Measurements from ENCODE around the gene CDC42BPA.
"Not testable (repeated sequence)": the region's sequence is repeated elsewhere in the genome, so short reads cannot be mapped to it uniquely, and the experiment has no call there.

Gene CDC42BPA

DNA sequence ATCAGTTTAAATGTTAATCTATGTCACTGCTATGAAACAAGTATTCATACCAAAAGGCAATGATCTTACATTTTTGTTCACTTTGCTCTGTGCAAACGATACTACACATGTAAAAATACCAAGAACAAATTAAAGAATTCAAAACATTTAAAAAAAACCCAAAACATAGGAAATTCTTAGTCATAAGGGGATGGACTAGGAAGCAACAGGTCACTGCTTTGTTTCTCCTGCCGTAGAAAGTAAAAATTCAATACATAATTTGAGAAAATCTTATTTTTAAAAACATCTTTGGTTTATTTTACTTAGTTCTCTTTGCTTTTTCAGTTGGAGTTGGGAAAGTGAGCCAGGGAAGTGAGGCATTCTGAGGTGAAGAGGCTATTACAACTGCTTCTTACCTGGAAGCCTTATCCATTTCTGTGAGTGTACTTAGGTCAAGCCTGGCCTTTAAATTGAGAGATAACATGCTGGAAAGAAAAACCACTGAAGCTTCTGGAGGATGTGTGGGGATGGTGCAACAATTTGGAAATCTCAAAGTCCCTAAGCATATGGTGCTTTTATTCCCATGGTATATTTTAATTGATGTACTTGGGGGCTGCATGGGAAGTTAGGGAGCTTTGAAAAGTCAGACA is 183.5 kb downstream of the CDC42BPA start:
- DNase-seq (ENCODE audit: low spot score) = no peak

DNA sequence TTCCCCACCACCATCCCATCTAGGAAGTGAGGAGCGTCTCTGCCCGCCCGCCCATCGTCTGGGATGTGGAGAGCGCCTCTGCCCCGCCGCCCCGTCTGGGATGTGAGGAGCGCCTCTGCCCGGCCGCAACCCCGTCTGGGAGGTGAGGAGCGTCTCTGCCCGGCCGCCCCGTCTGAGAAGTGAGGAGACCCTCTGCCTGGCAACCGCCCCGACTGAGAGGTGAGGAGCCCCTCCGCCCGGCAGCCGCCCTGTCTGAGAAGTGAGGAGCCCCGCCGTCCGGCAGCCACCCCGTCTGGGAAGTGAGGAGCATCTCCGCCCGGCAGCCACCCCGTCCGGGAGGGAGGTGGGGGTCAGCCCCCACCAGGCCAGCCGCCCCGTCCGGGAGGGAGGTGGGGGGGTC is 185.6 kb downstream of the CDC42BPA start:
- not testable (repeated sequence) for DNase-seq (ENCODE audit: low spot score)

DNA sequence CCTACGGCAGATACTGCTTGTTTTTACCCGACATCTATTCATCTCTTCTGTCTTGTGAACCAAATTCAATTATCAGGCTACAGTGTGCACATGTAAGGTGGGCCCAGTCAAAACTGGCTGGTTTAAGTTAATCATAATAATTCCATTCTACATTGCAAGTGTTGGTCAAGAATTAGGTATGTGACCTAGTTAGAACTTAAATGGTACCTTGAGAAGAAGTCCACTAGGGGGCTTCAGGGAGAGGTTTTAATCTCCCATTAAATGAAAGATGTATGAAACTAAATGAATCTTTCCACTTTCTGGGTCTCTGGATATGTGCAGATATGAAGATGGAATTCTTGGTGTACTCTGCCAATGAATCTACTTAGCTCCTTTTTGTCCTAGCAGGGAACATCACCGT is 187.1 kb downstream of the CDC42BPA start:
- no peak for DNase-seq (ENCODE audit: low spot score)

DNA sequence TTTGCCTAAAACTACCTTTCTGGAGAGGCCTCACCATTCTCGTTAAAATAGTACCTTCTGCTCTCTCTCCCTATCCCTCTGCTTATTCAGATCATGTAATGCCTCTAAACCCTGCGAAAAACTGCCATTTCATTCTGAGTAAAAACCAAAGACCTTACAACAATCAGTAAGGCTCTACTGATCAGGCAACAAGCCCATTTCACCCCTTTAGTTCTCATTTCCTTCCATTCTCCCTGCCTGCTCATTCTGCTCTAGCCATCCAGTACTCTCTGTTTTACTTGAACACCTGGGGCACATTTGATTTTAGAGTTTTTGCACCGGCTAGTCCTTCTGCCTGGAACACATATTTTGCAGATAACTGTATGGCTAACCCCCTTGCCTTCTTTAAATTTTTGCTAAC is 190.4 kb downstream of the CDC42BPA start:
- DNase-seq (ENCODE audit: low spot score) = no peak

DNA sequence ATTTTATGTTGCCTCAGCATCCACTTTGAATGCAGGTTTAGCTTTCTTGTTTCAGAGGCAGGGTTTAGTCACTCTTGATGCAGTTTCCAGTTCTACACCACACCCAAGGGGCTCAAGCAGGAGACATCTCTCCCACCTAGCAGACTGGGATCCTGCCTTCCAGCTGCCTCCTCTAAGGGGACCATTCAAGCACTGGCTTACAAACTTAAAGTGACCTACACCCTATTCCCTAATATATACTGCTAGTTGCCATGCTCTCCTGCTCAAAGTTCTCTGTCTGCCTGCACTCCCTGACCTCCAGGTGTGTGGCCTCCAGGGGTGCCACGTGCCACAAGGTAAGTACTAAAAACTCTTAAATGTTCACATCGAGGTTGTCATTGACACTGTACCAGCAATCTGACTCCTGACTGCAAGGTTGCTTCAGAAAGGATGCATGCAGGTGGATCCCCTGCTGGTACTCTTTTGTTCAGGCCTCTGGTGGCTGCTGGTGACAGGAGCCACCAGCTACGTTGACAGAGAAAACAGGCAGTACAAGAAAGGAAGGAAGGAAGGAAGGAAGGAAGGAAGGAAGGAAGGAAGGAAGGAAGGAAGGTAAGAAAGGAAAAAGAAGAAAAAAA is 192.3 kb downstream of the CDC42BPA start:
- DNase-seq (ENCODE audit: low spot score) = no peak

DNA sequence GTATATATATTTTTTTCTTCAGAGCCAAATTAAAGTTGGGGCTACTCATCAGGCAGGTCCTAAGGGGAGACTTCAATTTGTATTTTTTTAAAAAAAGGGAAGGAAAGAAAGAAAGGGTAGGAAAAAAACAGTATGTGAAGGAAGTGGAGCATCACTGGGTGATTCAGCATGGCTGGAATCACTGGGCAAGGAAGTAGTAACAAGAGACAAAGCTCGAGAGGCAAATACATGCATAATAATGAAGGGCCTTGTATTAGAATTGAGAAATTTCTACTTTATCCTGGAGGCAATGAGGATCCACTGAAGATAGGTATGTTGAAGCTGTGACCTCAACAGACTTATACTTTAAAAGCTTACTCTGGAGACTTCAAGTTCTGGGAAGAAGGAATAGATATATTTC is 193.8 kb downstream of the CDC42BPA start:
- DNase-seq (ENCODE audit: low spot score) = no peak

GRCh38 chr1:227120826-227121225 is 197.5 kb downstream of the CDC42BPA start:
- DNase-seq (ENCODE audit: low spot score) = no peak

- DNase-seq (ENCODE audit: low spot score) = no peak
Measured at GRCh38 chr1:227112538-227112937, 205.8 kb downstream of the CDC42BPA start.

DNA sequence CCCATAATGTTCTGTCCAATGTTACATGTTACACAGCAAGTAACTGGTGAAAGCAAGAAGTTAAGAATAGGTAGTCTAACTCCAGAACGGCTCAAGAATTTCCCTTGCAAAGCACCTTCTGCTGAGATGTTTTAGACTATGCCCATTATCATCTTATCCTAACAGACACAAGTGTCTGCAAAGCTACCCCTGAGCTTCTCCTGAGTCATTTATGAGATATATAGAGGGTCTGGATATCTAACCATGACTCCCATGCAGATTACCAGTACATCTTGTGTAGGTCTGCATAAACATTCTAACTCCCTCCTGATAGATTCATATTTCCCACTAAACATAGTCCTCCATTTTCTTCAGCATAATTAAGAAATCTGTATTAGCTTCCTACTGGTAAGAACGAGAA is 206.5 kb downstream of the CDC42BPA start:
- DNase-seq (ENCODE audit: low spot score) = no peak

- DNase-seq (ENCODE audit: low spot score) = not testable (repeated sequence)
Measured at GRCh38 chr1:227105291-227105690, 213.0 kb downstream of the CDC42BPA start.

DNA sequence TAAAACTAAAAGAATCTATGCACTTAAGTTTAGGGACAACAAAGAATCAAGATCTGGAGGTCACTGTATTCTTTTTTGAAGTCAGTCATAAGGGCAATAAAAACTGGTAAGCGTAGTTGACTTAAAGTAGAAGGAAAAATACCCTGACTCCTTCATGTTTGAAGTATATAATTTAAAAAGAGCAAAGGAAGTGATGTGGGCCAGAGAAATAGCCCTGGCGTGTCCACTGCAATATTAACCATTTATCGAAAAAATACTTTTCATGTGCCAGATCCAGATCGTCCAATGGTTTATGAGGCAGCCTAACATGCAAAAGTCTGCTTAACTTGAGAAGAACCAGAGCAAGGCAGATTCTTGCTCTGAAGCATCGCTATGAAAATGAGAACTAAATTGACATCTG is 216.2 kb downstream of the CDC42BPA start:
- DNase-seq (ENCODE audit: low spot score) = no peak

DNA sequence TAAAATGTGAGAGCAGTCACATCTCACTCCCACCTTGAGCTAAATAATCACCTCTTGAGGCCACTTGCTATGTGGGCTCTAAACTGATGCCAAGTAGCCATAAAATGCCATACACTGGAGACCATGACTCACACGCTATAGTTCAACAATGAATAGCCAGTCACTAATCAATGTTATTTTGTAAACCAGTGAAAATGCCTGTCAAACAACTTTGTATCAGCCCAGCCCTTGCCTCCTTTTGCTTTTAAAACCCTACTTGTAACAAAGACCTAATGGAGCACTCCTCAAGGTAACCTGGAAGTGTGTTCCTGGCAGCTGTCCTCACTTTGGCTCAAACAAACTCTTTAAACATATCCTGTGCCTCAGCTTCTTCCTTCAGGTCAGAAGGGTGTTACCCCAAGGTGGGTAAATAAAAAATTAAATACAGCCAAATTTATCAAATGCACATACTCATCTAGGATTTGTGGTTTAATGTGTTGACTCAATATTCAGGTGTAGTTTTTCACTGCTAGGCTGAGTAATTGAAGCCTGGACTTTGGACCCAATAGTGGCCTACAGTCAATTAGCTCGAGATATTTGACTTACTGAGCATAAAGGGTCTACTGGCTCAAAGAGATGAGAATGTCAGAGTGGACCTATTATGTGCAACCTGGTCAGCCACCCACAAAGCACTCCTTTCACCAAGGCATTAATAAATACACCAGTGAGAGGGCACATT is 223.9 kb downstream of the CDC42BPA start:
- DNase-seq (ENCODE audit: low spot score) = no peak

- DNase-seq (ENCODE audit: low spot score) = no peak
Measured at GRCh38 chr1:227093309-227093708, 225.0 kb downstream of the CDC42BPA start.

DNA sequence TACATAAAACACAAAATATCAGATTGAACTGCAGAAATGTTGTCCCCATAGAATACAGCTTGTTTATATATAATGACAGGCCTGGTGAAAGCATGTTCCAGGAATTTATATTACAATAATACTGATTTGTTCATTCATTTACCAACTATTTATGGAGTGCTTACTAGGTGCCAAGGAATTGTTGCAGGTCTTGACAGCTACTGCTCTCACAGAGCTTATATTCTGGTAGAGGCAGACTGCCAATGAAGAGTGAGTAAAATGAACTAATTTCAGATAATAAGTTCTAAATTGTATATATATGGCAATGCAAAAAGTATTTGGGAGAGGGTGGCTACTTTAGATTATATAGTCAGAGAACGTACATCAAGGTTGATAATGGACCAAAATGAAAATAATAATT is 226.2 kb downstream of the CDC42BPA start:
- DNase-seq (ENCODE audit: low spot score) = no peak

- DNase-seq (ENCODE audit: low spot score) = no peak
Measured at GRCh38 chr1:227086636-227087035, 231.7 kb downstream of the CDC42BPA start.

GRCh38 chr1:227082999-227083746 is 235.1 kb downstream of the CDC42BPA start:
- DNase-seq (ENCODE audit: low spot score) = no peak

- no peak for DNase-seq (ENCODE audit: low spot score)
Measured at GRCh38 chr1:227077783-227078182, 240.5 kb downstream of the CDC42BPA start.

- no peak for DNase-seq (ENCODE audit: low spot score)
Measured at GRCh38 chr1:227073786-227074185, 244.5 kb downstream of the CDC42BPA start.

- peak; percentile 46 for DNase-seq (ENCODE audit: low spot score)
Measured at GRCh38 chr1:227072991-227073390, 245.3 kb downstream of the CDC42BPA start.

DNA sequence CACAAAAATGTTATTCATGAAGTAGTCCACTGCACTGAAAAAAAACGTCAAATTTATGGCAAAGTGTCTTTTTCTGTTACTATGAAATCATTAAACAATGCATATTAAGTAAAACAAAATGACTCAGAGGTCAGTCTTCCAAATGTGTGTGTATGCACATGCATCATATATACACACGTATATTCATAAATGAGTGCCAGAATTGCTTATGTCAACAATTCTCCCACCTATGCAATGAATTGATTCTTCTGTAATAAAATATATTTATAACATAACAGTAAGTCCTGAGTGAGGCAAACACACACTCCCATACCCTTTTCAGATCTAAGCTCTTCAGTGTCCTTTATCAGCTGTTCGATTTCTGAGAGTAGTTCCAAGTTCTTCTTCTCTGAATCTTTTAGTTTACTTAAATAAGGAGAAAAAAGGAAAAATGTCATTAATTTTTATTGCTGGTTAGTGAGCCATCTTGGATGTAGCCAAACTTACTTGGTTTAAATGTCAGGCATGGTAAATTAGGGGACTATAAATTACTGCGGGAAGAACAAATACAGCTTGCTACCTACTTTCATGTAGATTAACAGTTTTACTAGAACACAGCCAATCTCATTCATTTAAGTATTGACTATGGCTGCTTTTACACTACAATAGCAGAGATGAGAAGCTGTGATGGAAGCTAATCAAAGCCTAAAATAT is 246.3 kb downstream of the CDC42BPA start:
- DNase-seq (ENCODE audit: low spot score) = no peak

DNA sequence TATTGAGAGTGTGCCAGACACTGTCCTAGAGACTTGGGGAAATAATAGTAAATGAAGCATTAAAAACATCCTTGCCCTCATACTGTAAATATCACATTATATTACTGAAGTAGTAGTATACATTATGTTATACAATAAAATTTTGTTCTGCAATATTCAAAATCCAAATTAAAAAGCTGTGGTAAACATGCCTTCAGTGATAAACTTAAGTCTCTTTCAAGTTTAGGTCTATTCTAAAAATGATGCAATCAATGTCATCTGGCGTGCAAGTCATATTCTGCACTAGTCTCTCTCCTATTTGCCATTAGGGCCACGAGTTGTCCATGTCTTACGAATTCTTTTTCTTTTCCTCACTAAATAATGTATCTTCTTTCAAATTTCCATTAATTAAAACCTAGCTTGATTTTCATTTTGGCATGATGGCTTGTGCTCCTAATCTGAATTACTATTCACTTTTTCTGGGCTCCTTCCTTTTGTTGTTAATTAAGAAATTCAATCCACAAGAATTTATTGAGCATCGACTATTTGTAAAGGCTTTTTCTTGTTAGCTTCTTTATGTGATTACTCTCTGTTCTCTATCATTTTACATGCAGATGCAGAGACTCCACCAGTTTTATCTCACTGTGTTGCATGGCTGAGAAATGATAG is 247.5 kb downstream of the CDC42BPA start:
- no peak for DNase-seq (ENCODE audit: low spot score)

DNA sequence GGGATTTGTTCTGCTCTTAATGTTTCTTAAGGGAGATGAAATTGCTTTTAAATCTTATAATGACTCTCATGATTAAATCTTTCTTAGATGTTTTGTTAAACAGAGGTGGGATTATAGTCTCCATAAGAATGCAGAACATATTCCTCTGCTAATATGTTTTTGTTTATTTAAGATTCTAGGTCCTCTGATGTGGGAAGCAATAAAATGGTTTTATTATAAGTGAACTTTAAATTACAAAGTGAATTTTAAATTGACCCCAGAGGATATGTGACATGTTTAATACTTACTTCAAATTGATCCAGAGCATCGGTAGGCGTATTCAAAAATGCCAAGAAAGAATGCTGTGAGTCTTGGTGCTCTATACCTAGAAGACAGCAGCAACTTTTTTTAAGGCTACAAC is 248.8 kb downstream of the CDC42BPA start:
- DNase-seq (ENCODE audit: low spot score) = no peak
